CD4-positive, alpha-beta T cell (primary cell): ENCODE measurements around the gene NPAS3. TPM values are rescaled to one million over a fixed set of nuclear protein-coding genes. Genes with fewer than 3 reads are reported as not detected.

ENCODE experiments used
- ATAC-seq: fragments of 200-7000 bp; cut with Tn5 transposase; one replicate; pipeline ENCODE4 v1.10.0; 2022; ENCODE audit warnings: mild to moderate bottlenecking; ENCODE audit not compliant: poor library complexity
- CTCF ChIA-PET: fragments of 350-600 bp; sonication (Branson Sonifier 250); formaldehyde crosslinking; loops from one replicate; lab custom pipeline; 2021; ENCODE audit warnings: antibody characterized with exemption, inconsistent platforms; lab: Charles Lee
- POLR2A ChIA-PET: fragments of 350-600 bp; sonication (Branson Sonifier 250); formaldehyde crosslinking; loops from one replicate; lab custom pipeline; 2021; ENCODE audit warnings: antibody characterized with exemption, inconsistent platforms; lab: Charles Lee
- DNase-seq, 14 experiments: peaks; one replicate each; pipeline ENCODE4 v3.0.0-alpha.2; 2013 to 2020; ENCODE audit warnings: mixed read lengths in 2 of 14
- H3K27ac ChIP-seq, 2 donors: one replicate each; pipeline versions ENCODE4 v1.5.1 to v1.7.0; 2013; ENCODE audit warnings: low read length in 2 of 2, low read depth in 1 of 2, mild to moderate bottlenecking in 1 of 2
- H3K27me3 ChIP-seq, 2 experiments: 1 replicate in 1 of 2; 2 replicates in 1 of 2; pipeline versions ENCODE4 v1.6.1 to v1.7.0; 2013; ENCODE audit warnings: low read length in 2 of 2, control low read depth in 1 of 2, mild to moderate bottlenecking in 1 of 2, moderate library complexity in 1 of 2; ENCODE audit not compliant: insufficient read depth in 2 of 2, control insufficient read depth in 1 of 2
- H3K36me3 ChIP-seq: one replicate; pipeline ENCODE4 v1.6.1; 2013; ENCODE audit warnings: low read length, control low read depth; ENCODE audit not compliant: insufficient read depth
- H3K4me1 ChIP-seq: one replicate; pipeline ENCODE4 v1.6.1; 2013; ENCODE audit warnings: low read length, control low read depth; ENCODE audit not compliant: insufficient read depth
- H3K4me3 ChIP-seq: one replicate; pipeline ENCODE4 v1.5.1; 2013; ENCODE audit warnings: mild to moderate bottlenecking, low read length, moderate library complexity
- H3K9me3 ChIP-seq, 2 experiments: 1 replicate in 1 of 2; 2 replicates in 1 of 2; pipeline versions ENCODE4 v1.6.1 to v1.7.0; 2013; ENCODE audit warnings: low read length in 2 of 2, mild to moderate bottlenecking in 2 of 2, control low read depth in 1 of 2, moderate library complexity in 1 of 2; ENCODE audit not compliant: control insufficient read depth in 1 of 2, insufficient read depth in 1 of 2
- H3K27ac Mint-ChIP-seq: one replicate; pipeline ENCODE4 v1.8.0; 2020; ENCODE audit warnings: mixed read lengths
- H3K27me3 Mint-ChIP-seq: one replicate; pipeline ENCODE4 v1.8.0; 2021; ENCODE audit warnings: mixed read lengths
- H3K36me3 Mint-ChIP-seq: one replicate; pipeline ENCODE4 v1.8.0; 2021; ENCODE audit warnings: low read depth, mixed read lengths
- H3K4me1 Mint-ChIP-seq: one replicate; pipeline ENCODE4 v1.8.0; 2021; ENCODE audit warnings: low read depth, mixed read lengths
- H3K4me3 Mint-ChIP-seq: one replicate; pipeline ENCODE4 v1.8.0; 2020; ENCODE audit warnings: mild to moderate bottlenecking, mixed read lengths
- H3K9me3 Mint-ChIP-seq: one replicate; pipeline ENCODE4 v1.8.0; 2020; ENCODE audit warnings: mixed read lengths
- intact Hi-C, 2 experiments: fragments of 100-400 bp; cut with DNase I in 1 of 2; cut with micrococcal nuclease in 1 of 2; formaldehyde crosslinking; loops; one replicate each; pipeline versions ENCODE4 v1.15.1 to v1.9.0; 2023 to 2025; cut with DNase I, micrococcal nuclease
- total RNA-seq, 174 experiments: library from RNA in 2 of 174; stranded (reverse) in 2 of 174; gene quantifications; one replicate each; pipeline ENCODE4 v1.2.3 and lab custom pipeline; 2021 to 2026
- TF ChIP-seq, protein P1 (sequence below): fragments of 200-600 bp; IDR thresholded peaks from one replicate; pipeline ENCODE4 v1.8.0; 2022; ENCODE audit warnings: antibody characterized with exemption, mild to moderate bottlenecking

Gene NPAS3
- total RNA-seq, 2 experiments from 2014 or later, result not detected

DNA sequence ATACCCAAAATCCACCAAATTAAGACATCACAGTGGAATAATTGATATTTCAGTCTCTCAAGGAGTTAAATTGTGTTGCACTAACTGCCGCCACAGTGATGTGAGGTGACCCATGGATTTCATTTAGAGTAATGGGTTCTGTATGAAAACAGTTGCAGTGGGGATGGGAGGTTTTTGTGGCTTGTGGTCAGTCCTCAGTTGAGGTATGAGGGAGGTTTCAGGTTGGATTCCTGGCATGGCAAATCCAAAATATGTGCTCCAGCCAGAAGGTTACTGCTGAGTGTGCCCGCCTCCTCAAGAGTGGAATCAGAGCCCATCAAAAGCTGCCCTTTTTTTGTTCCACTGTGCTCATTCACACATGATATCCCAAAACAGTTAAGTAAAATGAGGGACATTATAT lies 525.1 kb downstream of the NPAS3 start:
- no peak overlapping the region for H3K27ac Mint-ChIP-seq
- H3K36me3 Mint-ChIP-seq, result no peaks in the 10 kb centered on the region
- no peaks in the 10 kb centered on the region for H3K9me3 Mint-ChIP-seq
- no peaks in the 10 kb centered on the region for H3K9me3 ChIP-seq
- H3K4me3 ChIP-seq, result no peak overlapping the region
- H3K27ac ChIP-seq, result no peak overlapping the region
- DNase-seq (no peak), ATAC-seq (no peak)
- H3K4me1 Mint-ChIP-seq, result no peaks in the 10 kb centered on the region
- intact Hi-C loops, result no loop called here
- ChIA-PET CTCF (no interaction called here), POLR2A (no interaction called here)
- no peak overlapping the region for H3K4me3 Mint-ChIP-seq
- no peaks in the 10 kb centered on the region for H3K4me1 ChIP-seq
- TF ChIP-seq, protein P1, sequence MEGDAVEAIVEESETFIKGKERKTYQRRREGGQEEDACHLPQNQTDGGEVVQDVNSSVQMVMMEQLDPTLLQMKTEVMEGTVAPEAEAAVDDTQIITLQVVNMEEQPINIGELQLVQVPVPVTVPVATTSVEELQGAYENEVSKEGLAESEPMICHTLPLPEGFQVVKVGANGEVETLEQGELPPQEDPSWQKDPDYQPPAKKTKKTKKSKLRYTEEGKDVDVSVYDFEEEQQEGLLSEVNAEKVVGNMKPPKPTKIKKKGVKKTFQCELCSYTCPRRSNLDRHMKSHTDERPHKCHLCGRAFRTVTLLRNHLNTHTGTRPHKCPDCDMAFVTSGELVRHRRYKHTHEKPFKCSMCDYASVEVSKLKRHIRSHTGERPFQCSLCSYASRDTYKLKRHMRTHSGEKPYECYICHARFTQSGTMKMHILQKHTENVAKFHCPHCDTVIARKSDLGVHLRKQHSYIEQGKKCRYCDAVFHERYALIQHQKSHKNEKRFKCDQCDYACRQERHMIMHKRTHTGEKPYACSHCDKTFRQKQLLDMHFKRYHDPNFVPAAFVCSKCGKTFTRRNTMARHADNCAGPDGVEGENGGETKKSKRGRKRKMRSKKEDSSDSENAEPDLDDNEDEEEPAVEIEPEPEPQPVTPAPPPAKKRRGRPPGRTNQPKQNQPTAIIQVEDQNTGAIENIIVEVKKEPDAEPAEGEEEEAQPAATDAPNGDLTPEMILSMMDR, result no peak
- no peaks in the 10 kb centered on the region for H3K27me3 ChIP-seq
- H3K36me3 ChIP-seq, result no peaks in the 10 kb centered on the region
- H3K27me3 Mint-ChIP-seq, result no peaks in the 10 kb centered on the region

DNA sequence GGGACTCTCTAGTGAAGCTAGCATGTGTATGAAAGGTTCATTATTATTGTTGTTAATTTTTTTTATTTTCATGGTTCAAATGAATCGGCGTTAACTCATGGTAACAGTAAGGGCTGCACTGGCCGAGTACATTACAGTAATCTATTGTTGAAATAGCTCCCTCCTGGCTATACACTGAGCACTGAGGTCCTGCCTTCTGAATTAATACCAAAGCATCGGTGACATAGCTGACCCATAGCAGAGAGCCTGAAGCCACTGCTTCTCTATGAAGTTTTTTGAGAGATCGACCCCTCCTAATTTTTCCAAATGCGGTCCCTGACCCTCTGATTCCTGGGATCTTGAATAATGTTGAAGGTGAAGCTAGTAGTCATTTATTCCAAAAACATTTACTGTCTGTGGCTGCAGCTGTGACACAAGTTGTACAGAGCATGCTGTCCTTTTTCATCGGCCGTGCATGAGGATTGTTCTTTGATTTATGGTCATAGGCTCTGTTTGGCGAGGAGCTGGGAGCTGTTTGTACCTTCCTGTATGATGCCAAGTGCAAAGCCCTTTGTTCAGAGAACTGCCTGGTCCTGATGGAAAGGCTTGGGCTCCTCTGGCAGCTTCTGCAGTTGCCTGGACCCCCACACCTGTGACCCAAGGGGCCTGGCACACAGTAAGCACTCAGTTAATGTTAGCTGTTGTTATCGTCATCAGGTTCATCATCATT lies 525.7 kb downstream of the NPAS3 start:
- no peaks in the 10 kb centered on the region for H3K27me3 ChIP-seq
- no peaks in the 10 kb centered on the region for H3K9me3 Mint-ChIP-seq
- H3K27ac ChIP-seq, result no peak overlapping the region
- H3K27ac Mint-ChIP-seq, result no peak overlapping the region
- no peaks in the 10 kb centered on the region for H3K27me3 Mint-ChIP-seq
- TF ChIP-seq, protein P1, result no peak
- ChIA-PET POLR2A (no interaction called here), CTCF (no interaction called here)
- no peak overlapping the region for H3K4me3 ChIP-seq
- DNase-seq, result no peak
- H3K4me1 Mint-ChIP-seq, result no peaks in the 10 kb centered on the region
- no peak for ATAC-seq
- H3K36me3 Mint-ChIP-seq, result no peaks in the 10 kb centered on the region
- H3K4me3 Mint-ChIP-seq, result no peak overlapping the region
- no peaks in the 10 kb centered on the region for H3K9me3 ChIP-seq
- H3K36me3 ChIP-seq, result no peaks in the 10 kb centered on the region
- H3K4me1 ChIP-seq, result no peaks in the 10 kb centered on the region
- intact Hi-C loops, result no loop called here

DNA sequence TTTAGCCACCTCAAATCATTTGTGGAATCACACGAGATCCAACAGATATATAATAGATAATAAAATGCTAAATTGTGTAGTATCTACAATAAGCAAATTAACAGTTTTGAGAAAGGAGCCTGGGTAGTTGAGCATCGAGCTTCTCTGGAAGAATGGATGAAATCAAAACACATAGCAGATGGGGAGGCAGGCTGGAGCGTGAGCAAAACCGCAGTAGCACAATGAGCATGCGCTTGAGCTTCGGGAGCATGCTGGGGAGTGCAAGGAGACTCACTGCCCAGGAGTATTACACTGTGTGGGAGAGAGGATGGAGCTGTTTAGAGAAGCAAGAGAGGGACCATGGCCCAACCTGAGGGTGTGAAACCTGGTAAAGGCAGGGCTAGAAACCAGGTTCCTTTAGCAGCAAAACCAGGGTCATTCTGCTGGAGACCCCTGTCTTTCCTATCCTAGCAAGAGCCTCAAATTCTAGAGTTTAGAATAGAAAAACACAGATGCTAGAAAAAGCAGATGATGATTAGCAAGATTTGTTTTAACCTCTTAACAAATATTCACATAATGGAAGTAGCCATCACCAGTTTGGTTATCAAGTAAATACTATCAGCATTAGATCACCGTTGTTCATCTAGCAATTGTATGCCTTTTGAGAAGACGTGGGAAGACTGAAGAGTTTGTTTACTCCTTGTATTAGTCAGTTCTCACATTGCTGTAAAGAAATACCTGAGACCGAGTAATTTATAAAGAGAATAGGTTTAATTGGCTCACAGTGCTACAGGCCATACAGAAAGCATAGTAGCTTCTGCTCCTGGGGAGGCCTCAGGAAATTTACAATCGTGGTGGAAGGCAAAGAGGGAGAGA lies 527.4 kb downstream of the NPAS3 start:
- Mint-ChIP-seq H3K27ac (no peak overlapping the region), H3K4me3 (no peak overlapping the region), H3K9me3 (no peaks in the 10 kb centered on the region), H3K36me3 (no peaks in the 10 kb centered on the region), H3K4me1 (no peaks in the 10 kb centered on the region), H3K27me3 (no peaks in the 10 kb centered on the region)
- TF ChIP-seq, protein P1, result no peak
- no peak overlapping the region for H3K4me3 ChIP-seq
- ATAC-seq (no peak), DNase-seq (no peak)
- H3K4me1 ChIP-seq, result no peaks in the 10 kb centered on the region
- intact Hi-C loops, result no loop called here
- H3K36me3 ChIP-seq, result no peaks in the 10 kb centered on the region
- POLR2A ChIA-PET, result no interaction called here
- no peak overlapping the region for H3K27ac ChIP-seq
- H3K27me3 ChIP-seq, result no peaks in the 10 kb centered on the region
- H3K9me3 ChIP-seq, result no peaks in the 10 kb centered on the region
- CTCF ChIA-PET, result no interaction called here
